Mammary epithelial cell (primary cell): ENCODE results near the gene HOXB9.

Experiments used
- CTCF ChIP-seq, 2 donors: IDR thresholded peaks in 1 of 2; conservative IDR thresholded peaks in 1 of 2; 2 replicates each; pipeline ENCODE4 v1.5.1; 2011 to 2012; ENCODE audit warnings: inconsistent platforms in 2 of 2, low read length in 2 of 2, mild to moderate bottlenecking in 2 of 2, control low read depth in 1 of 2, low read depth in 1 of 2; ENCODE audit not compliant: insufficient read depth in 1 of 2; ENCODE audit errors: extremely low read depth in 1 of 2
- EZH2 ChIP-seq: IDR thresholded peaks from 2 replicates; pipeline ENCODE4 v1.6.1; 2012; ENCODE audit warnings: low read length, inconsistent platforms, borderline replicate concordance

- TF ChIP-seq CTCF (conservative IDR thresholded peaks at IDR 0.05 in 1 of 2, IDR thresholded peaks at IDR 0.05 in 1 of 2; ENCODE audit: extremely low read depth in 1 of 2, insufficient read depth in 1 of 2, low read depth in 1 of 2, low read length in 2 of 2) (no peak), EZH2 (no peak)
Observed at GRCh38 chr17:48584223-48584741, 41.9 kb downstream of the HOXB9 start.
